LNCAP (cell line): ENCODE measurements around the gene PODN.

ENCODE experiments used
- TF ChIP-seq, protein P1 (sequence below): fragments of 450-650 bp; IDR thresholded peaks from 2 replicates; pipeline ENCODE4 v1.5.1; 2017; ENCODE audit warnings: mild to moderate bottlenecking

The PODN gene

DNA sequence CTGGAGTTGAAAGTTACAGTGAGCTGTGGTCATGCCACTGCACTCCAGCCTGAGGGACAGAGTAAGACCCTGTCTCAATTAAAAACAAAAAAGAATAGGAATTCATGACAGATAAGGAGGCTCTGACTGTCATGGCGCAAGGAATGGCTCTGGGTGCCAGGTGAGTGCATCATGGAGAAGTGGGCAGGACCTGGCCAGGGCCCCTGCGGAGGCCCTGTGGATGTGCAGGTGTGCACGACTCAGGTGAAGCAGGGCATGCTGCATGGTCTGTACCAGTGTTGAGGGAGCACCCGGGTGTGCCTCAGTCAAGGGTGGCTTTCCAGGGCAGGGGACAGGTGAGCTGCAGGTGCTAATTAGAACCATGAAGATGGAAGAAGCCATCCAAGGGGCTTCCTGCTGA lies 66.4 kb downstream of the PODN start:
- TF ChIP-seq, protein P1, sequence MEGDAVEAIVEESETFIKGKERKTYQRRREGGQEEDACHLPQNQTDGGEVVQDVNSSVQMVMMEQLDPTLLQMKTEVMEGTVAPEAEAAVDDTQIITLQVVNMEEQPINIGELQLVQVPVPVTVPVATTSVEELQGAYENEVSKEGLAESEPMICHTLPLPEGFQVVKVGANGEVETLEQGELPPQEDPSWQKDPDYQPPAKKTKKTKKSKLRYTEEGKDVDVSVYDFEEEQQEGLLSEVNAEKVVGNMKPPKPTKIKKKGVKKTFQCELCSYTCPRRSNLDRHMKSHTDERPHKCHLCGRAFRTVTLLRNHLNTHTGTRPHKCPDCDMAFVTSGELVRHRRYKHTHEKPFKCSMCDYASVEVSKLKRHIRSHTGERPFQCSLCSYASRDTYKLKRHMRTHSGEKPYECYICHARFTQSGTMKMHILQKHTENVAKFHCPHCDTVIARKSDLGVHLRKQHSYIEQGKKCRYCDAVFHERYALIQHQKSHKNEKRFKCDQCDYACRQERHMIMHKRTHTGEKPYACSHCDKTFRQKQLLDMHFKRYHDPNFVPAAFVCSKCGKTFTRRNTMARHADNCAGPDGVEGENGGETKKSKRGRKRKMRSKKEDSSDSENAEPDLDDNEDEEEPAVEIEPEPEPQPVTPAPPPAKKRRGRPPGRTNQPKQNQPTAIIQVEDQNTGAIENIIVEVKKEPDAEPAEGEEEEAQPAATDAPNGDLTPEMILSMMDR: no peak

DNA sequence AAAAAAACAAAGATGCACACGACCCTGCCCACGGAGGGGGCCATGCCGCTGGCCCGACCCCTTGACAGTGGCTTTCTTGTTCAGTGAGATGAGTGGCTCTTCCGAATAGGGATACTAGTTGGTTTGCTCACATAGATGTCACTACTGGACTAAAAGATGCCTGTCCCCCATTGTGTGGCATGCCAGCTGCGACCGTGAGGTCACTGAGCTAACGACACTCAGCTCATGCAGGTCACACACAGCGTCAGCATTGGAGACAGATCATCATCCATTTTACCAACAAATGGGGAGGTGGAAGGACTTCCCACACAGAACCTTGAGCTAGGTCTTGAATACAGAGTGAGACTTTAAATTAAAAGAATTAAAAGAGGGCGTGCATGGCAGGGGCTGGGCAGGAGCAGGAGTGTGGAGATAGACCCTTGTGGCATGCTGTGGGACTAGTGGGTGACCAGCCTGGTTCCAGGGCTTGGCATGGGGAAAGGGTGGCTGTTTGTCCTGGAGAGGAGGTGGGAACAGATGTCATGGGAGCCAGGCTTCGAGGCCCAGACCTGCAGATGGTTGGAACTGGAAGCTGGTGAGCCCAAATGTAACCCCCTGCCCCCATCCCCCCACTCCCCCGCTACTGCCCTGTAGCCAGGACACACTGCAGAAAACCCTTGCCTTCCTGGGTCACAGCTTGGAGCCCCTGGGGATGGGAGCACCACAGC lies 68.0 kb downstream of the PODN start:
- TF ChIP-seq, protein P1: no peak

- TF ChIP-seq, protein P1: no peak
These were observed 68.5 kb downstream of the PODN start for GRCh38 chr1:53130598-53130877.

GRCh38 chr1:53130878-53131589 lies 69.0 kb downstream of the PODN start:
- TF ChIP-seq, protein P1: no peak

GRCh38 chr1:53131590-53131938 lies 69.6 kb downstream of the PODN start:
- TF ChIP-seq, protein P1: no peak

DNA sequence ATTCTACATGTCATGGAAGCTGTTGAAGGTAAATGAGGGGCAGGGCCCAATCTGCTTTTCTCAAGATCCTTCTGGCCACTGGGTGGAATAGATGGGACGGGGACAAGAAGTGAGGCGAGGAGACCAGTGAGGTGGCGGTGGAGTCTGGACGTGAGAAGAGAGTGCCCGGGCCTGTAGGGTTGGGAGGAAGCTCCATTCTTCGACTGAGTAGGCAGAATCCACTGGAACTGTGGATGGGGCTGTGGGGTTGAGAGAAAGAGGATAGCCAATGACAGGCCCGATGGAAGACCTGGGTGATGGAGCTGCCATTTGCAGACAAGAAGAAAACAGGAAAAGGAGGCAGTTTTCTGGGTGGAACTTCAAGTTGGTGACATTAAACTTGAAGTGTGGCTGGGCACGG lies 70.2 kb downstream of the PODN start:
- TF ChIP-seq, protein P1: no peak

GRCh38 chr1:53133261-53134041 lies 71.4 kb downstream of the PODN start:
- TF ChIP-seq, protein P1: no peak
